Measurements from ENCODE around the gene HHEX. TPM values are rescaled to one million over a fixed set of nuclear protein-coding genes. Genes with fewer than 3 reads are reported as not detected.

The HHEX gene
- total RNA-seq = 10 to 100 TPM; 16.2 to 34.8 TPM
- 10 to 100 TPM; 33.5 to 42.2 TPM for polyA plus RNA-seq

GRCh38 chr10:92689663-92690210, at the start of gene HHEX:
Gene HHEX, plus strand, starts transcription at chr10:92689955. Its CDS starts 32 bp downstream, at chr10:92689987.
- H3K9ac ChIP-seq (ENCODE audit: low read depth in 1 of 2, low read length in 2 of 2) = peak within 1 kb of the TSS; percentile 86 to 96
- WGBS = under 1% methylated on average over 79 of the region's 79 CpGs
- no peak for TF ChIP-seq MAX (IDR thresholded peaks at IDR 0.05)
- peak; percentile 49 for TF ChIP-seq REST (IDR thresholded peaks at IDR 0.05)
- no peaks in the 10 kb centered on the region for H3K27me3 ChIP-seq (ENCODE audit: control insufficient read depth in 4 of 4, insufficient read depth in 4 of 4, low read length in 3 of 4)
- H3K4me1 ChIP-seq (ENCODE audit: control insufficient read depth in 4 of 4, insufficient read depth in 4 of 4, low read length in 3 of 4) = peaks cover 5 to 32% (median 21%) of the 10 kb centered on the region in 4 donors
- no peaks in the 10 kb centered on the region for H3K9me3 ChIP-seq (ENCODE audit: control insufficient read depth in 4 of 4, low read length in 3 of 4)
- H3K36me3 ChIP-seq (ENCODE audit: control insufficient read depth in 4 of 4, insufficient read depth in 3 of 4, low read depth in 1 of 4, low read length in 3 of 4) = peaks cover 0 to 10% (median 3%) of the 10 kb centered on the region in 4 donors
- peak within 1 kb of the TSS; percentile 85 to 97 for H3K27ac ChIP-seq (ENCODE audit: low read depth in 1 of 2, low read length in 2 of 2)
- peak; percentile 70 for DNase-seq (ENCODE audit: low spot score)
- H3K4me3 ChIP-seq (ENCODE audit: low read depth in 1 of 3, low read length in 3 of 3) = peak within 1 kb of the TSS; percentile 87 to 100 (median 91)

GRCh38 chr10:92640107-92640506, 49.6 kb upstream of the HHEX start:
- no peak overlapping the region for H3K4me3 ChIP-seq (ENCODE audit: low read depth in 1 of 3, low read length in 3 of 3)
- no peaks in the 10 kb centered on the region for H3K27me3 ChIP-seq (ENCODE audit: control insufficient read depth in 4 of 4, insufficient read depth in 4 of 4, low read length in 3 of 4)
- H3K9me3 ChIP-seq (ENCODE audit: control insufficient read depth in 4 of 4, low read length in 3 of 4) = no peaks in the 10 kb centered on the region
- H3K4me1 ChIP-seq (ENCODE audit: control insufficient read depth in 4 of 4, insufficient read depth in 4 of 4, low read length in 3 of 4) = peaks cover 0 to 3% (median 1%) of the 10 kb centered on the region in 4 donors
- no peak for DNase-seq (ENCODE audit: low spot score)
- no peak for TF ChIP-seq ZBTB33 (IDR thresholded peaks at IDR 0.05)
- no peak for TF ChIP-seq NR2F2 (IDR thresholded peaks at IDR 0.05)
- peak; percentile 81 for TF ChIP-seq FOXA1 (IDR thresholded peaks at IDR 0.05)
- TF ChIP-seq HNF4A (conservative IDR thresholded peaks at IDR 0.05) = peak; percentile 49 to 61
- peak; percentile 90 for TF ChIP-seq FOXA2 (IDR thresholded peaks at IDR 0.05)
- TF ChIP-seq EGR1 (IDR thresholded peaks at IDR 0.05; ENCODE audit: low read depth in 2 of 2) = peak in 1 of 2 donors; percentile 98
- no peak for TF ChIP-seq YY1 (IDR thresholded peaks at IDR 0.05)
- peak; percentile 94 to 99 for TF ChIP-seq JUND (IDR thresholded peaks at IDR 0.05)
- TF ChIP-seq CTCF (IDR thresholded peaks at IDR 0.05; ENCODE audit: low read depth, low read length, missing input control) = no peak
- TF ChIP-seq TAF1 (conservative IDR thresholded peaks at IDR 0.05) = no peak
- peak; percentile 24 to 78 for TF ChIP-seq RXRA (IDR thresholded peaks at IDR 0.05)
- TF ChIP-seq REST (IDR thresholded peaks at IDR 0.05) = no peak
- TF ChIP-seq GABPA (IDR thresholded peaks at IDR 0.05 in 1 of 2, conservative IDR thresholded peaks at IDR 0.05 in 1 of 2) = no peak
- peak; percentile 45 to 50 for TF ChIP-seq RAD21 (IDR thresholded peaks at IDR 0.05)
- TF ChIP-seq SP1 (IDR thresholded peaks at IDR 0.05) = peak; percentile 20
- TF ChIP-seq MAX (IDR thresholded peaks at IDR 0.05) = no peak
- TF ChIP-seq HNF4G (IDR thresholded peaks at IDR 0.05) = no peak
- TF ChIP-seq ATF3 (IDR thresholded peaks at IDR 0.05) = peak; percentile 89
- 78% methylated on average over 3 of the region's 3 CpGs for WGBS
- no peak overlapping the region for H3K9ac ChIP-seq (ENCODE audit: low read depth in 1 of 2, low read length in 2 of 2)
- H3K36me3 ChIP-seq (ENCODE audit: control insufficient read depth in 4 of 4, insufficient read depth in 3 of 4, low read depth in 1 of 4, low read length in 3 of 4) = no peaks in the 10 kb centered on the region
- no peak overlapping the region for H3K27ac ChIP-seq (ENCODE audit: low read depth in 1 of 2, low read length in 2 of 2)
